Stimulated activated CD4-positive, alpha-beta T cell treated with anti-CD3 and anti-CD28 coated beads, TNF-alpha, amount 100 ng/mL, for 1 hour (primary cell): Measurements from ENCODE around the gene PALS2.
A peak's percentile ranks its signal among the peaks of the same experiment; 100 is the strongest.

Source experiments
- DNase-seq, 3 donors: peaks; one replicate each; pipeline ENCODE4 v3.0.0-alpha.2; 2020; ENCODE audit warnings: low read depth in 3 of 3, low spot score in 1 of 3

PALS2 gene

DNA sequence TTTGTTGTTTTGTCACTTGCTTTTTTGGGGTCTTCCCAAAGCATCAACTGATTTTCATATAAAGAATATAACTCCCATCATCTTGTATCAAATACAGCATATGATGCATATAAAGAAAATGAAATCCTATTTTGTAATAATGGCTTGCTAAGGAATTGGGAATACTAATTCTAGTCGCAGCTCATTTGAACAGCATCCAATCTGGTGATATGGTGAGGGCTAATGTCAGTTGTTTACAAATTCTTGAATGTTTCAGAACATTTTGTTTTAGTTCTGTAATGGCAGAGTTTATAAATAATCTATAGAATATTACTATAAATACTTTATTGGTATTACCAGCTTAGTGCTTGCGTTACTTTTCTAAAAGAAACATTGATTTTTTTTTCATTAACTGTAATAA lies 8.9 kb downstream of the PALS2 start:
- no peak for DNase-seq

DNA sequence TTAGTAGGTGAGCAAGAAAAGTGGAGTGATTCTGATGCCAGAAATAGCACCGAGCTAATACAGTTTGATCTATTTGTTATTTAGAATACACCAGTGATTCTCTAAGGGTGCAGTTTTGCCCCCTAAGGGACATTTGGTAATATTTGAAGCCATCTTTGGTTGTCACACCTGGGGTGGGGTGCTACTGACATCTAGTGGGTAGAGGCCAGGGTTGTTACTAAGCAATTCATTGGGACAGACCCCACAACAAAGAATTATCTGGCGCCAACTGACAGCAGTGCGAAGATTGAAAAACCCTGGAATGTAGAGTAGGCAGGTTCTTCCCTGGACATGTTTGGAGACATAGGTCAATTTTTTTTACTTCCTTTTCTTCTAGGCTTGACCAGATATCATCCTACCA lies 14.6 kb downstream of the PALS2 start:
- peak in 2 of 3 donors; percentile 15 to 19 for DNase-seq

GRCh38 chr7:24591152-24591551 lies 17.9 kb downstream of the PALS2 start:
- DNase-seq = no peak

DNA sequence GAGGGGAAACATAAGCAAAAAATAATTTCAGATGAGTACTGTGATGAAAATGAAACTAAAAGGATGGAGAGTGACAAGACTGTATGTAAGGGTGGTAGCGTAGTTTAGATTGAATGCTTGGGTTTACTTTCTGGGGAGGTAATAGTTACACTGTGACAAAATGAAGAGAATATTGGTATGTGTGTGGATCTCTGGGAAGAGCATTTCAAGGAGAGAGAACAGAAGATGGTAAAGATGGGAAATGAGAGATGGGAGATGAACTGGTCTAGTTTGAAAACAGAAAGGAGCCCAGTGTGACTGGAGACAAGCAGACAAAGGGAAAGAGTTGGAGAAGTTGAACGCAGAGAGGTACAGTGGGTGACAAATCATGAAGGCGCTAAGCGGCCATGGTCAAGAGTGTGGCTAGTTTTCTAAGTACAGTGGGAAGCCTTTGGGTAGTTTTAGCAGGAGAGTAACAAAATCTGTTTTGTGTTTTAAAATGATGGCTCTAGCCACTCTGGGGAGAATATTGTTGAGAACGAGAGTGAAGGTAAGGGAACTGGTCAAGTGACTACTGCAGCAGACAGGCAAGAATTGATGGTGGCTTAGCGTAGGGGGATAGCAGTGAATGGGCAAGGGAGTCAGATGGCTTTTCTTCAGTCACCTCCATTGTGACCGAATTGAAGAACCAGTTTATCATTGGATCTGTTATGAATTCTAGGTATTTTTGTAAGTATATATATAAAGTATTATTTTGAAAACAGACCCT lies 22.6 kb downstream of the PALS2 start:
- no peak for DNase-seq

DNA sequence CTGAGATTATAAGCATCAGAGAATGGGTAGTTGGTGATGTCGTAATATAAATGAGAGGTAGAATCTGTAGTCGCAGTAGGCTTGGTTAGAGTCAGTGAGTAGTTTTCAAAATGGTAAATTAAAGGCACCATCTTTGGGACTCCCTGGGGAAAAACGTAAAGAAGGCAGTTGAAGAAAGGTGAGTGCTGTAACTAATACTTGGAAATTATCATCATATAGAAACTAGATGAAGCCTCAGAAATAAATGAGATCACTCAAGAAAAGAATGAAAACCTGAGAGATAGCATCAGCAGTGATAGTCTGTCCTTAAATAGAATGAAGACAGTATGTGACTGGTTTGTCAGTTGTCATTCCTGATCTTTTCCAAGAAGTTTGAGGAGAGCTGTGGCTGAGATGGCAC lies 23.8 kb downstream of the PALS2 start:
- no peak for DNase-seq

DNA sequence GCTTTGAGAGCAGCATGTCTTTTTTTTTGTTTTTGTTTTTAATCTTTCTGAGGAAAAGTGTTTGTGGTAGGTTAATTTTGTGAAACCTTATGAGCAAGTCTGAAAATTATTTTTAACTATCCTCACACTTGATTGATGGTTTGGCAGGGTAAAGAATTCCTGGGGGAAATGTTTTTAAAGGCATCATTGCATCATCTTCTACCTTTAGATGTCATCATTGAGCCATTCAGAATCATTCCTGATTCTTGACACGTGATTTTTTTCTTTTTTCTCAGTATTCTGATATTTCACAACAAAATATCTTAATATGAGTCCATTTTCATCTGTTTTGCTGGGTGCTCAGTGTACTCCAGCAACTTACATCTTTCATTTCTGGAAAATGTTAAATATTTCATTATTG lies 28.3 kb downstream of the PALS2 start:
- DNase-seq = no peak

GRCh38 chr7:24602860-24603456 lies 29.7 kb downstream of the PALS2 start:
- DNase-seq = no peak

GRCh38 chr7:24604630-24605029 lies 31.4 kb downstream of the PALS2 start:
- no peak for DNase-seq

- DNase-seq = no peak
These were observed 35.3 kb downstream of the PALS2 start for GRCh38 chr7:24608504-24608903.

- DNase-seq = no peak
These were observed 35.8 kb downstream of the PALS2 start for GRCh38 chr7:24609059-24609458.

GRCh38 chr7:24609570-24609969 lies 36.3 kb downstream of the PALS2 start:
- DNase-seq = no peak

DNA sequence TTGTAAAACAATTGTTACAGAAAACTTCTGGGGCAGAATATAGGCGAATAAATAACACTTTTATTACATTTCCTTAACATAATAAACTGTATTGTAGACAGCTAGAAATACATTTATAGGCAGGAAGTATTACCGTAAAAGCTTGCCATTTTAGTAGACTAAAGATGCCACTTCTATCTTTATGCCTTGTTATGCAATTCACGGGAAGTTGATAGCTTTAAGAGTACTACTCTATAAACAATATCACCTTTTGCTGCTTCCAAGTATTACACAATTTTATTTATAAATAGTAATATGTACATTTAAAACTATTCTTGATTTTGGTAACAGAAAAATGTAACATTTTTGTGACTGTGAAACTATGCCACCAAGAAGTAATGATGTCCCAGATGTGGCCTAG lies 37.9 kb downstream of the PALS2 start:
- no peak for DNase-seq

DNA sequence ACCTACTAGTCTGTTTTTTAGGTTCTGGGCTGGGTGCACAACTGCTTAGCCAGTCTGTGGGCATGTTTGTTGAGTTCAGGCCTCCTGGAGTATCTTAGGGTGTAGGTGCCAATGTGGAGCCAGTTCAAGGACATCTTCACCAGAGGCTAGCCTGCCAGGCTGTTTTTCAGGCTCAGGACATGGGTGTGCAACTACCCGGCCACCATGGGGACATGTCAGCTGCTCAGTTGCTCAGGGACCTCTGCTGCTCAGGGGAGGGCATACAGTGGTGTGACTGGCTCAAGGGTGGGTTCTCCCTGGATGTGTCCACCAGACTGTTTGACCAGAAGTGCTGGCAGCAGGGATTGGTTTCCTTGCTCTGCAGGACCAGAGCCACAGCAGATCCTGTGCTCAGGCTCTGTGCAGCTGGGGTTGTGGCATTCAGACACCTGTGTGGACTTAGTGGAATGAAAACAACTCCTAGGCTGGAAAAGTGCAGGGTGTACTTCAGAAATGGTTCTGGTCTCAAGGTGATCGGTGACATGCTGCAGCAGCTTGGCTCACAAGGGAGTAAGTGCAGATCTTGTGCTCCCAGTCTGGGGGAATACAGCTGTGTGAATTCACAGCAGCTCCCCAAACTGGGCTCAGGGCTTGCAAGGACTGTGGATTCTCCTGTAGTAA lies 44.8 kb downstream of the PALS2 start:
- DNase-seq = no peak

DNA sequence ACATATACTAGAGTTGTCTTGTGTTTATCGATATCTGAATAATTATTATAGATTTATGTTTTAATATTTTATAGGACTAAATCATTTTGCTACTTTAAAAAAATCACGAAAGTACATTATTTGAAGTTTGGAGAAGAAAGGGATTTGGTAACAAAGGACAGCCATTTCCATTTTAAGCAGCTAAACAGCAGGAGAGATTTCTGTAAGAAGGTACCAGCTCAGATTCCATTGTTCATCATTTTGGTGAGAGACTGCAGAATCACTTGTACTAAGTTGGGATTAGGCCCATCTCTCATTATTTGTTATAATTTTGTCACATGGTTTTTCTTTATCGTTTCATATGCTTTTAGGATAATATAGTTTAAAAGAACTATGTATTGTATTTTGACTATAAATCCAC lies 46.7 kb downstream of the PALS2 start:
- DNase-seq = no peak

- DNase-seq = no peak
These were observed 49.5 kb downstream of the PALS2 start for GRCh38 chr7:24622646-24623182.
